ENCODE data around the gene TUT4.

Gene TUT4

DNA sequence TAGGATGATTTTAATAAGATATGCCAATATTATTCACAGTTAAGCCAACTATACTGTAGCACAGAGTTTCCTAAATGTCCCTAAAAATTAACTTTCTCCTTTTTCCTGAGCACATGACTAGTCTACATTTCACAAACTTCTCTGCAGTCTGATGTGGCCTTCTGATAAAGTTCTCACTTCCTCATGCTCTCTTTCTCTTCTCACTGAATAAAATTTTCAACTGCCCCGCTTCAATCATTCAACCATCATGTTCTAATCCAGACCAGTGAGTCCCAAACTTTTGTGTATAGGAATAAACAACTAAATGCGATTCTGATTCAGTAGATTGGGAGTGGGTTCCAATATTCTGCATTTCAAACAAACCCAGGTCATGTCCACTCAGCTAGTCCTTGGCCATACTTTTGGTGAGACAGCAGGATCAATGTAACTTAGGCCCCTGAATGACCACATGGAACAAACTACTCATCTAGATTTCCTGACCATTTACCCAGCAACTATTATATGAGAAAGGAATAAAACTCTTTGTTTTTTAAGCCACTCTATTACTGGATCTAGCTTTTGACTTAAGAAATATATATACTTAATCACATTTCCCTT lies 20.1 kb downstream of the TUT4 start:
- DNase-seq (ENCODE audit: low read depth in 2 of 2) = no peak

GRCh38 chr1:52532247-52532646 lies 20.6 kb downstream of the TUT4 start:
- DNase-seq (ENCODE audit: low read depth in 2 of 2) = no peak

GRCh38 chr1:52531249-52531872 lies 21.5 kb downstream of the TUT4 start:
- DNase-seq (ENCODE audit: low read depth in 2 of 2) = no peak

DNA sequence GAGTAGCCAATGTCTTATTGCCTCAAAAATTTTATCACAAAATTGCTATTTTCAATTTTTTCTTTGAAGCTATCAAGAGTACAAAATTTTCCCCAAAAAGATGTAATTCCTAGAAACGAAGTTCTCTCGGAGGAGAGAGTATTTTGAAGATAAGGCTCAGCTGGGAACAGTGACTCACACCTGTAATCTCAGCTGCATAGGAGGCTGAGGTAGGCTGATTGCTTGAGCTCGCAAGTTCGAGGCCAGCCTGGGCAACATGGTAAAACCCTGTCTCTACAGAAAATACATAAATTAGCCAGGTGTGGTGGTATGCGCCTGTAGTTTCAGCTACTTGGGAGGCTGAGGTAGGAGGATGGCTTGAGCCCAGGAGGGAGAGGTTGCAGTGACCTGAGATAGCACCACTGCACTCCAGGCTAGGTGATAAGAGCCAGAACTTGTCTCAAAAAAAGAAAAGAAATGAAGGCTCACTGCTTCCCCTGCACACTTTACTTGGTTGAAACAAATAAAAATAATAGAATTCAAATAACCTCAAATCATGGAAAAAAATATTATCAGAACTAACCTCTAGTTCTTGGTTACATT lies 22.2 kb downstream of the TUT4 start:
- no peak for DNase-seq (ENCODE audit: low read depth in 2 of 2)

DNA sequence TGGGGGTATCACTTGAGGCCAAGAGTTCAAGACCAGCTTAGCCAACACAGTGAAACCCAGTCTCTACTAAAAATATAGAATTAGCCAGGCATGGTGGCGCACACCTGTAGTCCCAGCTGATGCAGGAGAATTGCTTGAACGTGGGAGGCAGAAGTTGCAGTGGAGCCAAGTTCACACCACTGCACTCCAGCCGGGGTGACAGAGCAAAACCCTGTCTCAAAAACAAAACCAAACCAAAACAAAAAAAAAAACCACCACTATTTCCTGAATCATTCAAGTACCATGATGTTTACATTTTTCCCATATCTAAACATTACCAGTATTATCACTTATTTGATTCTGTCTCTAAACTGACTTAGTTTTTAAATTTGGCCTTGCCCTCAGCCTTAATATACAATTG lies 29.5 kb downstream of the TUT4 start:
- DNase-seq (ENCODE audit: low read depth in 2 of 2) = no peak

DNA sequence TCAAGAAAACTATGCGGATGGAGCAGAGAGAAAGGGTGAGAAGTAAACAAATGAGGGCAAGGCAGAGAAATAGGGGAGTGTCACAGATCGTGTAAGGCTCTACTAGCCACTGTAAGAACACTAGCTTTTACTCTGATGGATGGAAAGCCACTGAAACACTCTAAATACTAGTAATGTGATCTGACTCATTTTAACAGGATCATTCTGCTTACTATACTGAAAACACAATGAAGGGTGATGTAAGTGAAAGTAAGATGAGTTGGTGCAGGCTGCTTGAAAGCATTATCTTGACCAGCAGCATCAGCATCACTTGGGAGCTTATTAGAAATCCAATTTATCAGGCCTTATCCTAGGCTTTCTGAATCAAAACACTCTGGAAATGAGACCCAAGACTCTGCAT lies 32.7 kb downstream of the TUT4 start:
- no peak for DNase-seq (ENCODE audit: low read depth in 2 of 2)

- DNase-seq (ENCODE audit: low read depth in 2 of 2) = no peak
Observed at GRCh38 chr1:52518962-52519361, 33.9 kb downstream of the TUT4 start.

DNA sequence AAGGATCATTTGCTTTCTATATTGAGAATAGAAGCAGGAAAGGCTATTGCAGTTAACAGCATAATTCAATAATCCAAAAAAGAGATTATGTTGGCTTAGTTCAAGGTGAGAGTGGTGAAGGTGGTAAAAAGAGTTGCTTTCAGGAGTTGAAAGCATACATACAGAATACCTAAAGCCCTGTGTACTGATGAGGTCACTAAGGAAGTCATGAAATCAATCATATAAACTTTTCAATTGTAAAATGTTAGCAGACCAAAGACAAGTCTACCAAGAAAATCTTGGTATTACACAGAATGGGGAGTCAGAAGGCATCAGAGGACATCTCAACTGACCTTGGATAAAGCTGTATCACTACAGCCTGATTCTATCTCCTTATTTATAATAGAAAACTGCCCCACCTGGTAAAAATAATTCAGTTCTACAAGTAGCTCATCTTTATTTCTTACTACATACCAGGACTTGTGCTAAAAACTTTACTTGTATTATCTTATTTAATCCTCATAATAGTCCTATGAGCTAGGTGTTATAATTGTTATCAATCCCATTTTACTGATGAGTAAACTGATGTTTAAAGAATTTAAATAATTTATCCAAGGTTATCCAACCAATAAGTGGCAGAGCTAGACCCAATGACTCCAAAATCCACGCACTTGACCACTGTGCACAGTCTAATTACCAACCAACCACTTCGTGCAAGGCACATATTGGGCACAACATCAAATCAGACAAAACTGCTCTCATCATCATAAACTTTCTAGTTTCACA lies 40.9 kb downstream of the TUT4 start:
- no peak for DNase-seq (ENCODE audit: low read depth in 2 of 2)

GRCh38 chr1:52511439-52511838 lies 41.5 kb downstream of the TUT4 start:
- no peak for DNase-seq (ENCODE audit: low read depth in 2 of 2)

DNA sequence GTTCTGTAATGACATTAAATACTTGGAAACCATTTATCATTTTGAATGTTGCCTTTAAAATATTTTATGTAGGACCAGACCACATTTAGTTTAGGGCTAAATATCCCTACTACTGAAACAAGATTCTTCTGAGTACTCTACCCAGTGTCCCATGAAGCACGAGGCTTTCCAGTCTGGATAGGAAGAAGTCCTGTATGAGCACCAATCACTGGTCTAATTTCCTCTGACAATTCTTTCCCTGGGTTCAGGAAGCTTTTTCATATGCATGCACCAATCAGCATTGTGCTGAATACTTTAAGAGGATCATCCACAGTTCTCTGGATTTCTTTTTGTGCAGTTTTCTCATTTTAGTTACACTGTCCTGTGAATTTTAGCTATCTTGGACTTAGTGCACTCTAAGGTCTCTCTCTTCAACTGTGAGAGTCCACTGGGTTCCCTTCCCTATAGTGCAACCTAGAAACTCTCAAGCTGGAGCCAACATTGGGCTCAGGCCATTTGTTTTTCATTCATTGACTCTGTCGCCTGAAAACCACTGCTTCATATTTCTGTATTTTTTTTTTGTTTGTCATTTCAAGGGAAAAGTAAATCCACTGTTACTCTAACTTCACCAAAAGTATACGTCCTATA lies 45.9 kb downstream of the TUT4 start:
- no peak for DNase-seq (ENCODE audit: low read depth in 2 of 2)

- DNase-seq (ENCODE audit: low read depth in 2 of 2) = no peak
Observed at GRCh38 chr1:52506349-52506748, 46.5 kb downstream of the TUT4 start.

- no peak for DNase-seq (ENCODE audit: low read depth in 2 of 2)
Observed at GRCh38 chr1:52504720-52505119, 48.2 kb downstream of the TUT4 start.

DNA sequence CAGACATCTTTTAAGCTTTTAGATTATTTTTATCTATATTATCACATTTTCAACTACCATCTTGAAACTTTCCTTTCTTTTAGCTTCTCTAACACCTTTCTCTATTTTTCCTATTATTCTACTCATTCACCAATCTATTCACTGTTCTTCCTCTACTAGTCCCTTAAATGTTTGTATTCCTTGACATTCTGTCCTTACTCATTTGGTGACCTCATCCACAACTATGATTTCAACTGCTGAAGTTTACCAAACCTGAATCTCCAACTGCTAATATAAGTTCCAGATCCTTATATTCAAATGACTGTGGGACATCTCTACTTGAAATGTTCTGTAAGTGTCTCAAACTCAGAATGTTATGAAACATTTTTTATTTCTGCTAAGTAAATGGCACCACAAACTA lies 49.2 kb downstream of the TUT4 start:
- DNase-seq (ENCODE audit: low read depth in 2 of 2) = no peak

DNA sequence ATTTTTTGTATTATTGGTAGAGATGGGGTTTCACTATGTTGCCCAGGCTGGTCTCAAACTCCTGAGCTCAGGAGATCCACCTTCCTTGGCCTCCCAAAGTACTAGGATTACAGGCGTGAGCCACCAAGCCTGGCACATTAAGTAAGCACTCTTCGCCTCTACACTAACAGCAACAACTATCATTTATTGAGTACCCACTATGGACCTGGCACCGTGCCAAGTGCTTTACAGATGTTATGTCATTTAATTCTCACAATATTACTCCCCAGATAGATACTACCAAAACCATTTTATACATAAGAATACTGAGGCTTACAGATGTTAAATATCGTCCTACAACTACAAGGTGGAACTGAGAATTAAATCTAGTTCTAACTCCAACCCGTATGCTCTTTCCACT lies 50.1 kb downstream of the TUT4 start:
- DNase-seq (ENCODE audit: low read depth in 2 of 2) = no peak

DNA sequence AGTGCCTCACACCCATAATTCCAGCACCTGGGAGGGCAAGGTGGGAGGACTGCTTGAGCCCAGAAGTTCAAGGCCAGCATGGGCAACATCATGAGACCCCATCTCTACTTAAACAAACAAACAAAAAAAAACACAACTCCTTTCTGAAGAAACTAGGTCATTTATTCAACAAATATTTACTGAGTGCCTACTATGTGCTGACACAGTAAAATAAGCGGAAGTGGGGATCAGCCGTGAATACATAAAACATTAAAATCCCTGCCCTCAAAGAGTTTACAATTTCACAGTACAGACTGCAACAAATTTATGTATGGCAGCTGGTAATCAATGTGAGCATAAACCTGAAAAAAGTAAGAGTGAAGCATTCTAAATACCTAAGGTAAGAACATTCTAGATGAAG lies 65.3 kb downstream of the TUT4 start:
- no peak for DNase-seq (ENCODE audit: low read depth in 2 of 2)

- no peak for DNase-seq (ENCODE audit: low read depth in 2 of 2)
Observed at GRCh38 chr1:52482326-52483004, 70.4 kb downstream of the TUT4 start.

- no peak for DNase-seq (ENCODE audit: low read depth in 2 of 2)
Observed at GRCh38 chr1:52479076-52479475, 73.8 kb downstream of the TUT4 start.

GRCh38 chr1:52477876-52478275 lies 75.0 kb downstream of the TUT4 start:
- no peak for DNase-seq (ENCODE audit: low read depth in 2 of 2)

- no peak for DNase-seq (ENCODE audit: low read depth in 2 of 2)
Observed at GRCh38 chr1:52476943-52477342, 75.9 kb downstream of the TUT4 start.

DNA sequence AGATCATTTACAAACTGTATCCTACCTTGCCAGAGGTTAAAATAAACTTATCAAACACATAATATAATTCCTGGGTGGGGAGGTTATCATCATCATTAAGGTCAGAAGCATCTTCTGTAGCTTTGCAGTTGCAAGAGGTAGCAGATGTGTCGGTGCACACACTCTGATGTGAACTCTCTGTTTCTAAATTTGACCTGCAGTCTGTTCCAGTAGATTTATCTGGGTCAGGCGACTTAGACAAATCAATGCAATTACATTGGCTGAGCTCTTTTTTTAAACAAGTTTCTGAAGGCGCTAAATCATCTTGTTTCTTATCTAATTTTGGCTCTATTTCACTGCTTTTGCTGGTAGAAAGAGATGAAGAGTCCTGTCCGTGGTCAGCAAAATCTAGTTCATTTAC lies 78.1 kb downstream of the TUT4 start:
- no peak for DNase-seq (ENCODE audit: low read depth in 2 of 2)

DNA sequence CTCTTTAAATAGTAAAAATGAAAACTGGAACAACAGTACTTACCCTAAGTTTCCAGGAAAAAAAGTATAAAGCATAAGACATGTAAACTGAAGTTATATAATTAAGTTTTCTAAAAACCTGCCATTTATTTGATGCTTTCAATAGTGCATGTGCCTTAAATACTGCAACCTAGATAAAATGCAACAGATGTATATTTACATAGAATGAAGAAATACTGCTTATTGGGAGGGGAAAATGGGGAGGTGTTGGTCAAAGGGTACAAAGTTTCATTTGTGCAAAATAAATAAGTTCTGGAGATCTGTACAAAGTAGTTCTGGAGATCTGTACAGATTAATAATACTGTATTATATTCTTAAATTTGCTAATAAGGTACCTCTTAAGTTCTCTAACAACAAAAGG lies 79.9 kb downstream of the TUT4 start:
- DNase-seq (ENCODE audit: low read depth in 2 of 2) = no peak

- DNase-seq (ENCODE audit: low read depth in 2 of 2) = no peak
Observed at GRCh38 chr1:52472384-52472783, 80.5 kb downstream of the TUT4 start.
